Occipital lobe (tissue), 2 donors: Measurements from ENCODE around the gene RHEX. TPM values are rescaled to one million over a fixed set of nuclear protein-coding genes. Genes with fewer than 3 reads are reported as not detected.

Experiments used
- DNase-seq: peaks from one replicate; lab custom pipeline; 2025; lab: John Stamatoyannopoulos, UW
- total RNA-seq: library from RNA; depleted of rRNA; stranded (reverse); fragments of >200 nt; gene quantifications from one replicate; pipeline ENCODE4 v1.2.3, GENCODE V29; 2014

Gene RHEX
- total RNA-seq, 1 donor from 2014 or later = not detected

- DNase-seq = no peak
Observed at GRCh38 chr1:206089341-206089740, 36.4 kb downstream of the RHEX start.

GRCh38 chr1:206094024-206094423, 41.1 kb downstream of the RHEX start:
- DNase-seq = no peak

GRCh38 chr1:206097381-206097780, 44.4 kb downstream of the RHEX start:
- no peak for DNase-seq

GRCh38 chr1:206098242-206098919, 45.4 kb downstream of the RHEX start:
- DNase-seq = no peak

- DNase-seq = no peak
Observed at GRCh38 chr1:206100226-206100815, 47.3 kb downstream of the RHEX start.

GRCh38 chr1:206101351-206102045, 48.5 kb downstream of the RHEX start:
- no peak for DNase-seq

- DNase-seq = no peak
Observed at GRCh38 chr1:206102292-206102936, 49.4 kb downstream of the RHEX start.

- no peak for DNase-seq
Observed at GRCh38 chr1:206103979-206104378, 51.0 kb downstream of the RHEX start.

GRCh38 chr1:206105464-206105995, 52.6 kb downstream of the RHEX start:
- DNase-seq = no peak

GRCh38 chr1:206106328-206107167, 53.6 kb downstream of the RHEX start:
- DNase-seq = peak; percentile 65

- DNase-seq = no peak
Observed at GRCh38 chr1:206107168-206107544, 54.2 kb downstream of the RHEX start.

- no peak for DNase-seq
Observed at GRCh38 chr1:206108635-206109034, 55.7 kb downstream of the RHEX start.

GRCh38 chr1:206109718-206110117, 56.7 kb downstream of the RHEX start:
- no peak for DNase-seq

GRCh38 chr1:206110161-206110560, 57.2 kb downstream of the RHEX start:
- no peak for DNase-seq

- no peak for DNase-seq
Observed at GRCh38 chr1:206110820-206111219, 57.8 kb downstream of the RHEX start.

- no peak for DNase-seq
Observed at GRCh38 chr1:206111271-206111927, 58.4 kb downstream of the RHEX start.

- no peak for DNase-seq
Observed at GRCh38 chr1:206112600-206113301, 59.8 kb downstream of the RHEX start.

- no peak for DNase-seq
Observed at GRCh38 chr1:206114692-206115640, 62.0 kb downstream of the RHEX start.

GRCh38 chr1:206115791-206116190, 62.8 kb downstream of the RHEX start:
- no peak for DNase-seq
